K562 (cell line): ENCODE results near the gene MLC1.

Experiments used
- ATF1 ChIP-seq, 2 experiments: fragments of 450-650 bp in 1 of 2; IDR thresholded peaks; 2 replicates each; pipeline ENCODE4 v1.6.1; 2016; ENCODE audit warnings: missing compliant biosample characterization in 1 of 2, missing genetic modification characterization in 1 of 2
- CBX2 ChIP-seq: fragments of 200-600 bp; sonication (generic); IDR thresholded peaks from one replicate; pipeline ENCODE4 v1.6.1; 2012; ENCODE audit warnings: mild to moderate bottlenecking, low read length, inconsistent platforms; ENCODE audit not compliant: insufficient read depth, poor library complexity, severe bottlenecking
- RNF2 ChIP-seq: sonication (generic); IDR thresholded peaks from 2 replicates; pipeline ENCODE4 v1.6.1; 2016
- TF ChIP-seq, protein P1 (sequence below): fragments of 150-350 bp; IDR thresholded peaks from 2 replicates; pipeline ENCODE4 v1.6.1; 2014; ENCODE audit warnings: low read depth, mild to moderate bottlenecking, low read length, borderline replicate concordance

DNA sequence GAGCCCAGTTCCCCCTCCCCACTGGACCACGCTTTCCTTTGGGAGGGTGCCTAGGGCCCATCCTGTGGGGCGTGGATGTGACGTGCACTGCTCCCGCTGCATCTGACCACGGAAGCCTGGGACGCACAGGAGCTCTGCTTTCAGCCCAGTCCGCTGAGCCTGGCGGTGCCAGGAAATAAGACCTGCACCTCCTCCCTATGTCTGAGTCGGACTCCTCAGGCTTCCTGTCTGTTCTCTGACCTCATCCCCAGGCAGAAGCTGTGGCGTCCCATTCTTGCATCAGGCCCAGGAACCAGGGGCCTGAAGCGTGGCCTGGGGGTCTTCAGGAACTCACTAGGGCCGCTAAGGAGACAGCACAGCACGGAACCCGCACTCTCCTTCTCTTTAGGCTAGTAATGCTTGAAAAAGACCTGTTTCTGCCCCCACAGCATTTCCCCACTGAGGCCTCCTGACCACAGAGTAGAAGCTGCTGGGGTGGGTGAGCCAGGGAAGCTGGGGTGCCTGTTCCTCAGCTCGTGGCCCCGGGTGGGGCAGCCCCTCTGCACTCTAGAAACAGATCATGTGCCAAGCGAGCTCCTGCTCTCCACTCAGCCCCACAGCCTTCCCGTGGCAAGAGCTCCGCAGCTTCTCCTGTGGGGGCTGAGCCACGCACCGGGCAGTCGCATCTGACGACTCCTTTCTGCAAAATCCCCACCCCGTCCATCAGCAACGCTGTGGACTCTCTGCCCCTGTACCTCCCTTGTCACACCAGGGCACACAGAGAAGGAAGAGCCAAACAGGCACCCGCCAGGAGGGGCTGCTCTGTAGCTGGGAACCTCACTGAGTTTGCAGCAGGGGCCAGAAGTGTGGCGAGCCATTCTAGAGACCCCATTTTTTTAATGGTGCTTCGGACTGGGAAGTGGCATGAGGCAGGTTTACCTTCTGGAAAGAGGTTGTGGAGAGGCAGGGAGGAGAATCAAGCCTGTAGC, 27.2 kb upstream of the MLC1 start:
- TF ChIP-seq, protein P1, sequence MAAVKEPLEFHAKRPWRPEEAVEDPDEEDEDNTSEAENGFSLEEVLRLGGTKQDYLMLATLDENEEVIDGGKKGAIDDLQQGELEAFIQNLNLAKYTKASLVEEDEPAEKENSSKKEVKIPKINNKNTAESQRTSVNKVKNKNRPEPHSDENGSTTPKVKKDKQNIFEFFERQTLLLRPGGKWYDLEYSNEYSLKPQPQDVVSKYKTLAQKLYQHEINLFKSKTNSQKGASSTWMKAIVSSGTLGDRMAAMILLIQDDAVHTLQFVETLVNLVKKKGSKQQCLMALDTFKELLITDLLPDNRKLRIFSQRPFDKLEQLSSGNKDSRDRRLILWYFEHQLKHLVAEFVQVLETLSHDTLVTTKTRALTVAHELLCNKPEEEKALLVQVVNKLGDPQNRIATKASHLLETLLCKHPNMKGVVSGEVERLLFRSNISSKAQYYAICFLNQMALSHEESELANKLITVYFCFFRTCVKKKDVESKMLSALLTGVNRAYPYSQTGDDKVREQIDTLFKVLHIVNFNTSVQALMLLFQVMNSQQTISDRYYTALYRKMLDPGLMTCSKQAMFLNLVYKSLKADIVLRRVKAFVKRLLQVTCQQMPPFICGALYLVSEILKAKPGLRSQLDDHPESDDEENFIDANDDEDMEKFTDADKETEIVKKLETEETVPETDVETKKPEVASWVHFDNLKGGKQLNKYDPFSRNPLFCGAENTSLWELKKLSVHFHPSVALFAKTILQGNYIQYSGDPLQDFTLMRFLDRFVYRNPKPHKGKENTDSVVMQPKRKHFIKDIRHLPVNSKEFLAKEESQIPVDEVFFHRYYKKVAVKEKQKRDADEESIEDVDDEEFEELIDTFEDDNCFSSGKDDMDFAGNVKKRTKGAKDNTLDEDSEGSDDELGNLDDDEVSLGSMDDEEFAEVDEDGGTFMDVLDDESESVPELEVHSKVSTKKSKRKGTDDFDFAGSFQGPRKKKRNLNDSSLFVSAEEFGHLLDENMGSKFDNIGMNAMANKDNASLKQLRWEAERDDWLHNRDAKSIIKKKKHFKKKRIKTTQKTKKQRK: no peak
- no peak for TF ChIP-seq CBX2
- no peak for TF ChIP-seq RNF2
- TF ChIP-seq ATF1 (CRISPR knock-in tag; IDR thresholded peaks at IDR 0.05): no peak
- no peak for TF ChIP-seq ATF1 (tag; IDR thresholded peaks at IDR 0.05)
